ENCODE results near the gene KCTD20. TPM values are rescaled to one million over a fixed set of nuclear protein-coding genes. Genes with fewer than 3 reads are reported as not detected.

Gene KCTD20
- polyA plus RNA-seq (2013) = 36.2 and 36.4 TPM in 2 replicates

- WGBS (ENCODE audit: extremely low coverage, insufficient coverage, insufficient read length) = no CpG with 5 or more reads among the region's 91 CpGs
- Histone ChIP-seq H2BK120ac (ENCODE audit: insufficient read depth, low read length, poor library complexity) (peak within 1 kb of the TSS; percentile 83), H3K4me2 (ENCODE audit: low read length) (peak within 1 kb of the TSS; percentile 75), H2BK12ac (ENCODE audit: low read length) (peak within 1 kb of the TSS; percentile 68), H3K4me1 (ENCODE audit: control insufficient read depth in 1 of 2, insufficient read depth in 2 of 2, low read length in 2 of 2) (peaks cover 4 to 5% of the 10 kb centered on the region in 2 experiments), H3K4ac (ENCODE audit: low read depth, low read length) (peak within 1 kb of the TSS; percentile 83), H3K23ac (ENCODE audit: low read length) (no peak within 1 kb of the TSS), H3K27ac (ENCODE audit: low read depth, low read length) (peak within 1 kb of the TSS; percentile 82), H2AFZ (ENCODE audit: insufficient read depth, low read length, poor library complexity) (peak within 1 kb of the TSS; percentile 87), H2AK5ac (ENCODE audit: low read length) (peak within 1 kb of the TSS; percentile 46), H3K18ac (ENCODE audit: low read length) (peak within 1 kb of the TSS; percentile 87), H3K9ac (ENCODE audit: low read length) (peak within 1 kb of the TSS; percentile 73), H3K9me3 (ENCODE audit: insufficient read depth, low read depth, low read length) (no peaks in the 10 kb centered on the region), H3K4me3 (ENCODE audit: low read depth, low read length) (peak within 1 kb of the TSS; percentile 87), H3K79me1 (ENCODE audit: low read length) (peaks cover 14% of the 10 kb centered on the region), H4K12ac (ENCODE audit: low read depth, low read length) (peak within 1 kb of the TSS; percentile 94), H4K91ac (ENCODE audit: low read depth, low read length) (peak within 1 kb of the TSS; percentile 86), H2BK5ac (ENCODE audit: low read depth, low read length, poor library complexity) (peak within 1 kb of the TSS; percentile 73), H3K14ac (ENCODE audit: low read length) (peak within 1 kb of the TSS; percentile 92), H3K36me3 (ENCODE audit: control insufficient read depth in 1 of 2, insufficient read depth in 2 of 2, low read length in 2 of 2) (no peaks in the 10 kb centered on the region), H4K8ac (ENCODE audit: low read depth, low read length) (peak within 1 kb of the TSS; percentile 95), H3K79me2 (ENCODE audit: control insufficient read depth, insufficient read depth, low read length, poor library complexity) (peaks cover 7% of the 10 kb centered on the region), H3K27me3 (ENCODE audit: insufficient read depth, low read length) (no peaks in the 10 kb centered on the region)
- DNase-seq = peak; percentile 54 to 83
Measured at GRCh38 chr6:36442671-36443470, at the start of gene KCTD20, which contains the start of gene PXT1. Gene KCTD20, plus strand, starts transcription at chr6:36443000. Its CDS starts 27,098 bp downstream, at chr6:36470098. Gene PXT1, minus strand, starts transcription at chr6:36442854. Its CDS starts 16,772 bp downstream, at chr6:36426082.

GRCh38 chr6:36399970-36400369 is 42.8 kb upstream of the KCTD20 start:
- Histone ChIP-seq H3K4me3 (ENCODE audit: low read depth, low read length) (no peak overlapping the region), H3K23ac (ENCODE audit: low read length) (no peak overlapping the region), H3K27ac (ENCODE audit: low read depth, low read length) (no peak overlapping the region), H3K14ac (ENCODE audit: low read length) (no peak overlapping the region), H2BK120ac (ENCODE audit: insufficient read depth, low read length, poor library complexity) (no peak overlapping the region), H2AK5ac (ENCODE audit: low read length) (no peak overlapping the region), H3K9me3 (ENCODE audit: insufficient read depth, low read depth, low read length) (no peaks in the 10 kb centered on the region), H3K79me2 (ENCODE audit: control insufficient read depth, insufficient read depth, low read length, poor library complexity) (no peaks in the 10 kb centered on the region), H4K91ac (ENCODE audit: low read depth, low read length) (no peak overlapping the region), H3K4me2 (ENCODE audit: low read length) (no peak overlapping the region), H3K18ac (ENCODE audit: low read length) (no peak overlapping the region), H3K36me3 (ENCODE audit: control insufficient read depth in 1 of 2, insufficient read depth in 2 of 2, low read length in 2 of 2) (no peaks in the 10 kb centered on the region), H2AFZ (ENCODE audit: insufficient read depth, low read length, poor library complexity) (no peak overlapping the region), H3K4ac (ENCODE audit: low read depth, low read length) (no peak overlapping the region), H4K12ac (ENCODE audit: low read depth, low read length) (no peak overlapping the region), H2BK5ac (ENCODE audit: low read depth, low read length, poor library complexity) (no peak overlapping the region), H2BK12ac (ENCODE audit: low read length) (no peak overlapping the region), H3K27me3 (ENCODE audit: insufficient read depth, low read length) (no peaks in the 10 kb centered on the region), H4K8ac (ENCODE audit: low read depth, low read length) (no peak overlapping the region), H3K4me1 (ENCODE audit: control insufficient read depth in 1 of 2, insufficient read depth in 2 of 2, low read length in 2 of 2) (no peaks in the 10 kb centered on the region), H3K9ac (ENCODE audit: low read length) (no peak overlapping the region), H3K79me1 (ENCODE audit: low read length) (no peaks in the 10 kb centered on the region)
- no CpG with 5 or more reads among the region's 1 CpG for WGBS (ENCODE audit: extremely low coverage, insufficient coverage, insufficient read length)
- DNase-seq = no peak

DNA sequence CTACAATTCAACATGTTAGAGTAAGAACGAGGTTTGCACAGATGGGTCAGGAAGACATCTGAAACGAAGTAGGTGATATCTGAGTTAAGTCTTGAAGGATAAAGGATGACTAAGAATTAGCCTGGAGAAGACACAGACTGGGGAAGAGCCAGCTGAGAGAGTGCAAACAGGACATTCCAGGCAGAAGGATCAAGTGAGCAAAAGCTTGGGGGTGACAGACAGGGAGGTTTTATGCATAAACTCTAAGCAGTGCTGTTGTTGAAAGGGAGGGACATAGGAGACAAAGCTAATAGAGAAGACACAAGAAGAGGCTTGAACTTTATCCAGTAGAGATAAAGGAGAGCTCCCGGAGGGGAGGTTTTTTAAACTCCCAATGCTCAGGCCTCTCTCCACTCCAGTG is 40.3 kb upstream of the KCTD20 start:
- no peak overlapping the region for H3K23ac ChIP-seq (ENCODE audit: low read length)
- H3K4ac ChIP-seq (ENCODE audit: low read depth, low read length) = no peak overlapping the region
- H4K91ac ChIP-seq (ENCODE audit: low read depth, low read length) = no peak overlapping the region
- no peak overlapping the region for H4K8ac ChIP-seq (ENCODE audit: low read depth, low read length)
- H3K79me2 ChIP-seq (ENCODE audit: control insufficient read depth, insufficient read depth, low read length, poor library complexity) = no peaks in the 10 kb centered on the region
- DNase-seq = no peak
- H2BK120ac ChIP-seq (ENCODE audit: insufficient read depth, low read length, poor library complexity) = no peak overlapping the region
- H3K36me3 ChIP-seq (ENCODE audit: control insufficient read depth in 1 of 2, insufficient read depth in 2 of 2, low read length in 2 of 2) = no peaks in the 10 kb centered on the region
- H3K9ac ChIP-seq (ENCODE audit: low read length) = no peak overlapping the region
- no peak overlapping the region for H3K27ac ChIP-seq (ENCODE audit: low read depth, low read length)
- no peak overlapping the region for H2AFZ ChIP-seq (ENCODE audit: insufficient read depth, low read length, poor library complexity)
- H4K12ac ChIP-seq (ENCODE audit: low read depth, low read length) = no peak overlapping the region
- no peak overlapping the region for H3K18ac ChIP-seq (ENCODE audit: low read length)
- H3K4me3 ChIP-seq (ENCODE audit: low read depth, low read length) = no peak overlapping the region
- no peak overlapping the region for H2BK12ac ChIP-seq (ENCODE audit: low read length)
- H3K4me1 ChIP-seq (ENCODE audit: control insufficient read depth in 1 of 2, insufficient read depth in 2 of 2, low read length in 2 of 2) = no peaks in the 10 kb centered on the region
- no peak overlapping the region for H2AK5ac ChIP-seq (ENCODE audit: low read length)
- H3K27me3 ChIP-seq (ENCODE audit: insufficient read depth, low read length) = no peaks in the 10 kb centered on the region
- no peak overlapping the region for H2BK5ac ChIP-seq (ENCODE audit: low read depth, low read length, poor library complexity)
- no peak overlapping the region for H3K14ac ChIP-seq (ENCODE audit: low read length)
- H3K9me3 ChIP-seq (ENCODE audit: insufficient read depth, low read depth, low read length) = no peaks in the 10 kb centered on the region
- no peak overlapping the region for H3K4me2 ChIP-seq (ENCODE audit: low read length)
- no CpG with 5 or more reads among the region's 3 CpGs for WGBS (ENCODE audit: extremely low coverage, insufficient coverage, insufficient read length)
- no peaks in the 10 kb centered on the region for H3K79me1 ChIP-seq (ENCODE audit: low read length)

- Histone ChIP-seq H3K4me1 (ENCODE audit: control insufficient read depth in 1 of 2, insufficient read depth in 2 of 2, low read length in 2 of 2) (no peaks in the 10 kb centered on the region), H3K79me1 (ENCODE audit: low read length) (no peaks in the 10 kb centered on the region), H4K8ac (ENCODE audit: low read depth, low read length) (no peak overlapping the region), H3K4me3 (ENCODE audit: low read depth, low read length) (no peak overlapping the region), H3K4me2 (ENCODE audit: low read length) (no peak overlapping the region), H3K4ac (ENCODE audit: low read depth, low read length) (no peak overlapping the region), H4K91ac (ENCODE audit: low read depth, low read length) (no peak overlapping the region), H2AK5ac (ENCODE audit: low read length) (no peak overlapping the region), H2BK120ac (ENCODE audit: insufficient read depth, low read length, poor library complexity) (no peak overlapping the region), H2BK5ac (ENCODE audit: low read depth, low read length, poor library complexity) (no peak overlapping the region), H2AFZ (ENCODE audit: insufficient read depth, low read length, poor library complexity) (no peak overlapping the region), H3K9ac (ENCODE audit: low read length) (no peak overlapping the region), H3K14ac (ENCODE audit: low read length) (no peak overlapping the region), H3K36me3 (ENCODE audit: control insufficient read depth in 1 of 2, insufficient read depth in 2 of 2, low read length in 2 of 2) (no peaks in the 10 kb centered on the region), H3K18ac (ENCODE audit: low read length) (no peak overlapping the region), H3K27ac (ENCODE audit: low read depth, low read length) (no peak overlapping the region), H3K27me3 (ENCODE audit: insufficient read depth, low read length) (no peaks in the 10 kb centered on the region), H3K9me3 (ENCODE audit: insufficient read depth, low read depth, low read length) (no peaks in the 10 kb centered on the region), H2BK12ac (ENCODE audit: low read length) (no peak overlapping the region), H4K12ac (ENCODE audit: low read depth, low read length) (no peak overlapping the region), H3K79me2 (ENCODE audit: control insufficient read depth, insufficient read depth, low read length, poor library complexity) (no peaks in the 10 kb centered on the region), H3K23ac (ENCODE audit: low read length) (no peak overlapping the region)
- WGBS (ENCODE audit: extremely low coverage, insufficient coverage, insufficient read length) = no CpG with 5 or more reads among the region's 4 CpGs
- DNase-seq = no peak
Measured at GRCh38 chr6:36404164-36404563, 38.6 kb upstream of the KCTD20 start.

All from trophoblast cell (in vitro differentiated cells and primary cell).